ENCODE data around the gene DDC.
A peak's percentile ranks its signal among the peaks of the same experiment; 100 is the strongest.

Gene DDC, protein sequence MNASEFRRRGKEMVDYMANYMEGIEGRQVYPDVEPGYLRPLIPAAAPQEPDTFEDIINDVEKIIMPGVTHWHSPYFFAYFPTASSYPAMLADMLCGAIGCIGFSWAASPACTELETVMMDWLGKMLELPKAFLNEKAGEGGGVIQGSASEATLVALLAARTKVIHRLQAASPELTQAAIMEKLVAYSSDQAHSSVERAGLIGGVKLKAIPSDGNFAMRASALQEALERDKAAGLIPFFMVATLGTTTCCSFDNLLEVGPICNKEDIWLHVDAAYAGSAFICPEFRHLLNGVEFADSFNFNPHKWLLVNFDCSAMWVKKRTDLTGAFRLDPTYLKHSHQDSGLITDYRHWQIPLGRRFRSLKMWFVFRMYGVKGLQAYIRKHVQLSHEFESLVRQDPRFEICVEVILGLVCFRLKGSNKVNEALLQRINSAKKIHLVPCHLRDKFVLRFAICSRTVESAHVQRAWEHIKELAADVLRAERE

DNA sequence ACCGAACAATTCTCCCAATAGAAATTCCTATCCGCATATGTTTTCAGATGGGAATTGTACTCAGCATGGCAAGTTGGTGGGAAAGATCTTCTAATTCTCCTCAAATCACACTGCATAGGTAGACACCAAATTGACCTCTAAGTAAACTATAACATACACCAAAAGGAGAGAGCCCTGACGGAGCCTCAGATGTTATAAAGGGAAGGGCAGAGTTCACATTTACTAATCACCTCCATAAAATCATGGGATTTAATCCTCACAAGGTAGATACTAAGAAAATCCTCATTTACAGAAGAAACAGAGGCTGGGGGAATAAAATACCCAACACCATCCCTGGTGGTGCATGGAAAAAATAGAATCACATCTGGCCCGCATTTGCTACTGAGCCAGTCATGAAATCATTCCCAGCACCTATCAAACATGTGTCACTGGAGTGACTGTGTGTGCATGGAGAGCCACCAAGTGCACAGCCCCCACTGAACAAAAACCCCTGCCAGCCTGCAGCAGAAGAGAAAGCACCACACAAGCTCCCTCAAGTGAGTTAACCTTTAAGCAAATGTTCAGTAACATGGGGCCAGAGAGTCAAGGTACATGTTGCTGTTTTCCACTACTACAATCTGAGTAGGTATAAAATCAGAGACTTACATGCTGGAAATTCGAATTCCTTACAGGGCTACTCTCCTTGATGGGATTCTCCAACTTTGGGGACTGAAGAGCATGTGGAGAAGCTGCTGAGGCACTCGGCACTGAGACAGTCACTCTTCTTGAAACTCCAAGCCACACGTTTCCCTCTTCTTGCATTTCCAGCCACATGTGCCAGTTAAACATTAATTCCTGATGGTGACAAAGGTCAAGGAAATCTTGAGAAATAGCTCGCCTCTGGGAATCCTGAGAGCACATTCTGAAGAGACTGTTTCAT lies at the start of gene DDC:
DDC (minus strand) TSS at position 766 of the 919 bp plus-strand sequence. CDS start 21,320 bp downstream, outside the sequence.
- H3K4me3 ChIP-seq (ENCODE audit: control insufficient read depth, low read depth, low read length) = no peak within 1 kb of the TSS
- TF ChIP-seq, protein P1, sequence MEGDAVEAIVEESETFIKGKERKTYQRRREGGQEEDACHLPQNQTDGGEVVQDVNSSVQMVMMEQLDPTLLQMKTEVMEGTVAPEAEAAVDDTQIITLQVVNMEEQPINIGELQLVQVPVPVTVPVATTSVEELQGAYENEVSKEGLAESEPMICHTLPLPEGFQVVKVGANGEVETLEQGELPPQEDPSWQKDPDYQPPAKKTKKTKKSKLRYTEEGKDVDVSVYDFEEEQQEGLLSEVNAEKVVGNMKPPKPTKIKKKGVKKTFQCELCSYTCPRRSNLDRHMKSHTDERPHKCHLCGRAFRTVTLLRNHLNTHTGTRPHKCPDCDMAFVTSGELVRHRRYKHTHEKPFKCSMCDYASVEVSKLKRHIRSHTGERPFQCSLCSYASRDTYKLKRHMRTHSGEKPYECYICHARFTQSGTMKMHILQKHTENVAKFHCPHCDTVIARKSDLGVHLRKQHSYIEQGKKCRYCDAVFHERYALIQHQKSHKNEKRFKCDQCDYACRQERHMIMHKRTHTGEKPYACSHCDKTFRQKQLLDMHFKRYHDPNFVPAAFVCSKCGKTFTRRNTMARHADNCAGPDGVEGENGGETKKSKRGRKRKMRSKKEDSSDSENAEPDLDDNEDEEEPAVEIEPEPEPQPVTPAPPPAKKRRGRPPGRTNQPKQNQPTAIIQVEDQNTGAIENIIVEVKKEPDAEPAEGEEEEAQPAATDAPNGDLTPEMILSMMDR (conservative IDR thresholded peaks at IDR 0.05; ENCODE audit: control insufficient read depth, insufficient read depth, low read depth, low read length) = no peak

DNA sequence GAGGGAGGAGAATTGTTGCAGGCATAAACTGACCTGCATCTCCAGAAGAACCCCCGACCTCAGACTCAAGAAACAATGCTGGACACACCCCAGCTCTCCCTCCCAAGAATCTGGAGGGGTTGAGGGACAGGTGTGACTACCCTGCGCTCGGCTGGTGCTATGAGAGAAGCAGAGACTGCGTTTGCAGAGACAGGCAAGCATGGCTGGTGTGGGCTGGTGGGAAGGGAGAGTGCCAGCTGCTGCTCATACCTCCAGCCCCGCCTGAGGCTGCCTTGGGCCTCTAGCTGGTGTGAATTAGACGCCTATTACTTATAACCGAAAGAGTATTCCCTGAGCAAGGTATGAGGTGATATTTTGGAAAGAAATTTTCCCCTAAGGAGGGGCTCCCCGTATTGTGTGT lies 48.3 kb upstream of the DDC start:
- TF ChIP-seq, protein P1 (conservative IDR thresholded peaks at IDR 0.05; ENCODE audit: control insufficient read depth, insufficient read depth, low read depth, low read length) = no peak
- no peak overlapping the region for H3K4me3 ChIP-seq (ENCODE audit: control insufficient read depth, low read depth, low read length)
- DNase-seq (ENCODE audit: low read depth) = no peak

More for the DNA sequence above, at the start of gene DDC:
- DNase-seq (ENCODE audit: low read depth) = no peak

DNA sequence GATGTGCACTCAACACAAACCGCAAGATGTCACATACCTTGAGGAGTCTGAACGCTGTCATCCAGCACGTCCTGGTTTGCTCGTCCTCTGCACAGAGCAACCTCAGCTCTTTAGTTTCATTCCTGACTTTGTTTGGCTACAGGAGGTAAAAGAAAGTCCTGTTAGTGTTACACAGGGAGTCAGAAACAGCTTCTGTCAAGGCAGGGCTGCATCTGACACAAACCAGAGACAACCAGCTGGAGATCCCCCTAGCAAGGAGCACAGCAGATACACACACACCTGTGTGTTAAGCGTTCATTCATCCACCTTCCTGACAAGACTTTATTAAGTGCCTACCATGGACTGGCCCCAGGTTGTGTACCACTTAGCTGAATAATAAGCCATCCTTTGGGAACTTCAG lies 47.5 kb upstream of the DDC start:
- H3K4me3 ChIP-seq (ENCODE audit: control insufficient read depth, low read depth, low read length) = no peak overlapping the region
- no peak for DNase-seq (ENCODE audit: low read depth)
- TF ChIP-seq, protein P1 (conservative IDR thresholded peaks at IDR 0.05; ENCODE audit: control insufficient read depth, insufficient read depth, low read depth, low read length) = no peak

DNA sequence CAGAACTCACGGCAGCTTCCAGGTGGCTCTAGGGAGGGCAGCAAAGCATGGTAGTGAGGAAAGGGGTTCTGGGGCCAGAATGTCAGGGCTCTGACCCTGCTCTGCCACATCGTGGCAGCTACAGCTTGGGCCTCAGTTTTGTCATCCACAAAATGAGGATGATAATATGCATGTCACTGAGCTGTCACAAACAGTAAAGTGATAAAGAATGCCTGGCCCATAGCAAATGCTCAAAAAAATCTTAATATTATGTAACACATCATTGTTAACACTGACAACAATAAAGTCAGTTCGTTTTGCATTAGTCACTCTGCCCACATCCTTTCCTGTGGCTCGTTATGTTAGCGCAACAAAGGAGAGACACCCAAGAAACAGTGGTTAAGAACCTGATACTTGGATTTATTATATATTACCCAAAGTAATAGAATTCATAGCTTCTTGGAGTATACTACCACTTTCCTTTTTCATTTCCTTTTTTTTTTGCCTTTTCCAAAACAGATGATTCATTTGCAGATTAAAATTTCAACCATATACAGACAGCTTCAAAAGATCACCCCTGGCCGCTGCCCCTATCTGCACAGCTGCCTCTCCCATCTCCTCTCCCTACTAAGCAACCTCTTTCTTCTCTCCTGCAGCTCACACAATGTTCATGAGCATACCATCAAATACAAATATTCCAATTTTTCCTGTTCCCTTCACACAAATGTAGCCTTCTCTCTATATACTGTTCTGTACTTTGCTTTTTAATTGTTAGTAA lies 45.5 kb upstream of the DDC start:
- peak; percentile 74 for DNase-seq (ENCODE audit: low read depth)
- H3K4me3 ChIP-seq (ENCODE audit: control insufficient read depth, low read depth, low read length) = no peak overlapping the region
- TF ChIP-seq, protein P1 (conservative IDR thresholded peaks at IDR 0.05; ENCODE audit: control insufficient read depth, insufficient read depth, low read depth, low read length) = no peak

DNA sequence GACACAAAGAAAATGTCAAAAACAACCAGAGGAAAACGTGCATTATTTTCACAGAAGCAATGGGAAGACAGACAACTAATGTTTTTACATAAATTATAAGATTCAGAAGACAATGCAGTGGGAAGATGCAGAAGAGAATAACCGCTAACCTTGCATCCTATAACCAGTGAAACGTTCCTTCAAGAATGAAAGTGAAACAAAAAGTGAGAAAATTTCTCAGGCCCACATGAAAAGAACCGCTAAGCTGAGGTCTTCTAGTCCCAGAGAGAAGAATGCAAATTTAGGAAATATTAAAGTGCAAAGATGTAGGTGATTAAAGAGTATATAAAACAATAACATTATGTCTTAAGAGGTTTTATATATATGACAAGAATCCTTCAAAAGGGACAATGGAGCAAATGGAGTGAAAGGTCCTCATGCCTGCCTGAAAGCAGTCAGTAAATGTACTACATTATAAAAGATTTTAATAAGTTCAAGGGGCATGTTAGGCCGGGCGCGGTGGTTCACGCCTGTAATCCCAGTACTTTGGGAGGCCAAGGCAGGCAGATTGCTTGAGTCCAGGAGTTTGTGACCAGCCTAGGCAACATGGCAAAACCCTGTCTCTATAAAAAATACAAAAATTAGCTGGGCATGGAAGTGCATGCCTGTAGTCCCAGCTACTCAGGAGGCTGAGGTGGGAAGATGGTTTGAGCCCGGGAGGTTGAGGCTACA lies 43.1 kb upstream of the DDC start:
- no peak for DNase-seq (ENCODE audit: low read depth)
- no peak overlapping the region for H3K4me3 ChIP-seq (ENCODE audit: control insufficient read depth, low read depth, low read length)
- TF ChIP-seq, protein P1 (conservative IDR thresholded peaks at IDR 0.05; ENCODE audit: control insufficient read depth, insufficient read depth, low read depth, low read length) = no peak

Measured in fibroblast of mammary gland (primary cell).